Left ventricle myocardium inferior (tissue), 1 donor: ENCODE measurements around the gene DHRS7B. TPM values are rescaled to one million over a fixed set of nuclear protein-coding genes. Genes with fewer than 3 reads are reported as not detected.
"Not testable (repeated sequence)": the region's sequence is repeated elsewhere in the genome, so short reads cannot be mapped to it uniquely, and the experiment has no call there.

ENCODE experiments used
- DNase-seq: peaks from one replicate; pipeline ENCODE4 v3.0.0-alpha.2; 2020
- H3K27ac ChIP-seq: fragments of 200-600 bp; replicated peaks from 2 replicates; pipeline ENCODE4 v1.8.0; 2021
- H3K27me3 ChIP-seq: fragments of 200-600 bp; 2 replicates; pipeline ENCODE4 v1.8.0; 2021; ENCODE audit warnings: low read depth
- H3K36me3 ChIP-seq: fragments of 200-600 bp; 2 replicates; pipeline ENCODE4 v1.8.0; 2021
- H3K4me1 ChIP-seq: fragments of 200-600 bp; 2 replicates; pipeline ENCODE4 v1.8.0; 2021
- H3K4me3 ChIP-seq: fragments of 200-600 bp; 2 replicates; pipeline ENCODE4 v1.8.0; 2021; ENCODE audit warnings: mild to moderate bottlenecking, moderate library complexity
- H3K9me3 ChIP-seq: fragments of 200-600 bp; replicated peaks from 2 replicates; pipeline ENCODE4 v1.8.0; 2021
- intact Hi-C: fragments of 100-400 bp; cut with micrococcal nuclease; formaldehyde crosslinking; loops from one replicate; pipeline ENCODE4 v1.11.0; 2022
- total RNA-seq: library from RNA; stranded (reverse); fragmentation: NEBNext Ultra II Directional; extraction: Animal tissue kit (Norgen Biotek cat#: 25700); gene quantifications from one replicate; pipeline ENCODE4 v1.2.1, GENCODE V29; 2021
- TF ChIP-seq, protein P1 (sequence below): fragments of 200-600 bp; IDR thresholded peaks from 2 replicates; pipeline ENCODE4 v1.8.0; 2021; ENCODE audit warnings: antibody characterized with exemption, mild to moderate bottlenecking, borderline replicate concordance
- donor health status: DM: no; HTN: yes; CAD: no; lungs with severe emphysema.

The DHRS7B gene
- total RNA-seq, 1 donor from 2014 or later = 33.4 TPM

DNA sequence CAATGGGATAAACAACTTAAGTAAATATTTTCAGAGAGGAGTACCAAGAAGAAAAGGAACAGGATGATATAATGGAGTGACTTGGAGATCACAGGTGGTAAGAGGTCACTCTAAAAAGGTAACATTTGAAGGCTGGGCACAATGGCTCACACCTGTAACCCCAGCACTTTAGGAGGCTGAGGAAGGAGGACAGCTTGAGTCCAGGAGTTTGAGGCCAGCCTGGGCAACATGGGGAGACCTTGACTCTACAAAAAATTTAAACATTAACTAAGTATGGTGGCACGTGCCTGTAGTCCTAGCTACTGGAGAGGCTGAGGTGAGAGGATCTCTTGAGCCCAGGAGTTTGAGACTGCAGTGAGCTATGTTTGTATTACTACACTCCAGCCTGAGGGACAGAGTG, 90.6 kb downstream of the DHRS7B start:
- H3K27me3 ChIP-seq = no peaks in the 10 kb centered on the region
- peaks cover 33% of the 10 kb centered on the region for H3K4me1 ChIP-seq
- no peaks in the 10 kb centered on the region for H3K9me3 ChIP-seq
- peaks cover 4% of the 10 kb centered on the region for H3K36me3 ChIP-seq
- H3K27ac ChIP-seq = no peak overlapping the region
- TF ChIP-seq, protein P1, sequence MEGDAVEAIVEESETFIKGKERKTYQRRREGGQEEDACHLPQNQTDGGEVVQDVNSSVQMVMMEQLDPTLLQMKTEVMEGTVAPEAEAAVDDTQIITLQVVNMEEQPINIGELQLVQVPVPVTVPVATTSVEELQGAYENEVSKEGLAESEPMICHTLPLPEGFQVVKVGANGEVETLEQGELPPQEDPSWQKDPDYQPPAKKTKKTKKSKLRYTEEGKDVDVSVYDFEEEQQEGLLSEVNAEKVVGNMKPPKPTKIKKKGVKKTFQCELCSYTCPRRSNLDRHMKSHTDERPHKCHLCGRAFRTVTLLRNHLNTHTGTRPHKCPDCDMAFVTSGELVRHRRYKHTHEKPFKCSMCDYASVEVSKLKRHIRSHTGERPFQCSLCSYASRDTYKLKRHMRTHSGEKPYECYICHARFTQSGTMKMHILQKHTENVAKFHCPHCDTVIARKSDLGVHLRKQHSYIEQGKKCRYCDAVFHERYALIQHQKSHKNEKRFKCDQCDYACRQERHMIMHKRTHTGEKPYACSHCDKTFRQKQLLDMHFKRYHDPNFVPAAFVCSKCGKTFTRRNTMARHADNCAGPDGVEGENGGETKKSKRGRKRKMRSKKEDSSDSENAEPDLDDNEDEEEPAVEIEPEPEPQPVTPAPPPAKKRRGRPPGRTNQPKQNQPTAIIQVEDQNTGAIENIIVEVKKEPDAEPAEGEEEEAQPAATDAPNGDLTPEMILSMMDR = no peak
- no peak for DNase-seq
- intact Hi-C loops = no loop called here
- no peak overlapping the region for H3K4me3 ChIP-seq

DNA sequence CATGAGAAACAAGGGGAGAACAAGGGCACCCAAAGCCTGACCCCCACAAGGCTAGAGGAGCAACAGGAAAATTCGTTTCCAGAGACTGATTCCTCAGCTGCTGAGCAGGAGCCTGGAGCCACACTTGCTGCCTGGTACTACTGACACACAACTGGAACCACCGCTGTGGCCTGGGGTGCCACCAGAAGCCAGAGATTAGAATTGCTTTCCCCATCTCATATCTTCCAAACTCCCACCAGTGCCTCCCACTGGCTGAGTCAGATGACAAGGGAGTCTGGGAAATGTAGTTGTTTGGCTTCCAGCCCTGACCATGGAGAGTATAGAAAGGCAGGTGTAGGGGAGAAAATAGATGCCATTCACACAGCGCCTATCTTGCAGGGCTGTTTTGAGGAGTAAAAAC, 91.3 kb downstream of the DHRS7B start:
- Histone ChIP-seq H3K27me3 (no peaks in the 10 kb centered on the region), H3K27ac (no peak overlapping the region), H3K4me3 (no peak overlapping the region), H3K9me3 (no peaks in the 10 kb centered on the region), H3K4me1 (peaks cover 26% of the 10 kb centered on the region), H3K36me3 (peaks cover 4% of the 10 kb centered on the region)
- intact Hi-C loops = no loop called here
- TF ChIP-seq, protein P1 = no peak
- DNase-seq = no peak

DNA sequence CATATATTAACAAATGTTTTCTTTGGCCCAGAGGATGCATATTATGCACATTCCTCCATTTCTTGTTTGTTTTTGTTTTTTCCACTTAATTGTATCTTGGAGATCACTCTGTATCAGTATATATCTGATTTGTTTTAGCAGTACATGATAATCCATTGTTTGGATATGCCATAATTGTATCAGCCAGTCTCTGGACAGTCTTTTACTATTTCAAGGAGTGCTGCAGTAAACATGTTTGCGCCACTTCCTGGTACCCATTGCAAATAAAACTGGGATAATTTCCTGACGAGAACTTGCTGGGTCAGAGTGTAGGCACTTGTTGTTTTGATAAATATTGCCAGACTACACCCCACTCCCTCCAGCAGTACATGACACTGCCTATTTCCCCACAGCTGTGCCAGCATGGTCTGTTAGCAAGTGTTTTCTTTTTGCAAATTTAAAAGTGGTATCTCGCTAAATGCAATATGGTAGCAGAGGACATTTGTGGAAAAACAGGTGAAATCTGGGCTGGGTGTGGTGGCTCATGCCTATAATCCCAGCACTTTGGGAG, 92.1 kb downstream of the DHRS7B start:
- intact Hi-C loops = no loop called here
- TF ChIP-seq, protein P1 = no peak

DNA sequence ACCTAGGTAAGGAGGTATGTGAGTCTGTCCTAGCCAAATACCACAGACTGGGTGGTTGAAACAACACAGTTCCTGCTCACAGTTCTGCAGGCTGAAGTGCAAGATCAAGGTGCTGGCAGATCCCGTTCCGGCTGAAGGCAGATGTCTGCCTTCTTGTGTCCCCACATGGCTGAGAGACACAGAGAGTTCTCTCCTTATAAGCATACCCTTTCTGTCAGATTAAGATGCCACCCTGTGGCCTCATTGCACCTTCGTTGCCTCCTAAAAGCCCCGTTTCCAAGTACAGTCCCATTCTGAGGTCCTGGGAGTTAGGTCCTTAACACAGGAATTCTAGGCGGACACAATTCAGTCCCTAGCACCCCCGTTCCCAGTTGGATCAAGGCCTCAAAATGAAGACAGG, 96.3 kb downstream of the DHRS7B start:
- TF ChIP-seq, protein P1 = no peak
- Histone ChIP-seq H3K4me1 (no peaks in the 10 kb centered on the region), H3K9me3 (no peaks in the 10 kb centered on the region), H3K27me3 (no peaks in the 10 kb centered on the region), H3K36me3 (peaks cover 4% of the 10 kb centered on the region), H3K4me3 (no peak overlapping the region), H3K27ac (no peak overlapping the region)
- intact Hi-C loops = no loop called here
- no peak for DNase-seq

More for the DNA sequence above, 92.1 kb downstream of the DHRS7B start:
- peaks cover 18% of the 10 kb centered on the region for H3K4me1 ChIP-seq
- no peaks in the 10 kb centered on the region for H3K27me3 ChIP-seq
- peaks cover 4% of the 10 kb centered on the region for H3K36me3 ChIP-seq
- H3K9me3 ChIP-seq = no peaks in the 10 kb centered on the region
- DNase-seq = no peak
- H3K27ac ChIP-seq = no peak overlapping the region
- H3K4me3 ChIP-seq = no peak overlapping the region

DNA sequence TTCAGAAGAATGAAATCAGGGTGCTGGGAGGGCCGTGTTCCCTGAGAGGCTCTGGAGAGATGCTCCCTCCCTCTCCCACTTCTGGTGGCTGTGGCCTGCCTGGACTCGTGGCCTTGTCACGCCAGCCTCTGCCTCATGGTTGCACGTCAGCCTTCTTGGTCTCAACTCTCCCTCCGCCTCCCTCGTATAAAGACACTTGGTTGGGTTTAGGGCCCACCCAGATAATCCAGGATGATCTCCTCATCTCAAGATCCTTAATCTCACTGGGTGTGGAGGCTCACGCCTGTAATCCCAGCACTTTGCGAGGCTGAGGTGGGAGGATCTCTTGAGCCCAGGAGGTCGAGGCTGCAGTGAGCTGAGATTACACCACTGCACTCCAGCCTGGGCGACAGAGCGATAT, 100.5 kb downstream of the DHRS7B start:
- H3K27me3 ChIP-seq, H3K36me3 ChIP-seq, DNase-seq, H3K4me1 ChIP-seq, H3K27ac ChIP-seq, H3K4me3 ChIP-seq, H3K9me3 ChIP-seq, intact Hi-C loops: not testable (repeated sequence)

DNA sequence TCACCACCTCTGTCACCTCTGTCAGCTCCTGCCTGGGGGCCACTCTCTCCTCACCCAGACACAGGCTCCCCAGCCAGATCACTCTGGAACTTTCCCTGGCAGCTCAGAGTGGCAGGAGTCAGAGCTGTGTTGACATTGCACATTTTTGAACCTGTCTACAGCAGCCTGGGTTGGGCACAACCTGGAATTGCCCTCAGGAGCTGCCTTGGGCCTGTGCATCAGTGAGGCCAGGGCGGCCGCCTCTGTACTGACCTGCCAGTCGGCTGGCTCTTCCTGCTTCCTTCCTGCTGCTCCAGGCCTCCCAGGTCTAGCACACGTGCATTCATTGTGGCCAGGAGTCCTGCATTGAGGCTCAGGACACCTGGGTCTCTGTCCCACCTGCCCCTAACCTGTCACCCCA, 101.3 kb downstream of the DHRS7B start:
- no peaks in the 10 kb centered on the region for H3K36me3 ChIP-seq
- H3K9me3 ChIP-seq = peaks cover 6% of the 10 kb centered on the region
- H3K4me1 ChIP-seq = no peaks in the 10 kb centered on the region
- no peak for DNase-seq
- H3K4me3 ChIP-seq = no peak overlapping the region
- H3K27me3 ChIP-seq = no peaks in the 10 kb centered on the region
- H3K27ac ChIP-seq = no peak overlapping the region
- intact Hi-C loops = no loop called here
- TF ChIP-seq, protein P1 = no peak
